WERI-Rb-1 (cell line): ENCODE measurements around the gene CMTM8.

Experiments
- DNase-seq: peaks from one replicate; pipeline ENCODE4 v3.0.0-alpha.2; 2020
- H3K27ac ChIP-seq: fragments of 250-450 bp; sonication (Bioruptor Pico); 2 replicates; pipeline ENCODE4 v1.5.1; 2020; ENCODE audit warnings: mild to moderate bottlenecking, moderate library complexity
- H3K27me3 ChIP-seq: fragments of 250-450 bp; sonication (Bioruptor Pico); 2 replicates; pipeline ENCODE4 v1.5.1; 2021; ENCODE audit warnings: mild to moderate bottlenecking, low read depth, moderate library complexity; ENCODE audit not compliant: insufficient read depth, severe bottlenecking
- H3K36me3 ChIP-seq: fragments of 250-450 bp; sonication (Bioruptor Pico); 2 replicates; pipeline ENCODE4 v1.5.1; 2020; ENCODE audit warnings: mild to moderate bottlenecking, moderate library complexity
- H3K4me3 ChIP-seq: 2 replicates; pipeline ENCODE4 v1.5.1; 2011; ENCODE audit warnings: low read depth, mild to moderate bottlenecking, control low read depth, low read length
- H3K9me3 ChIP-seq: fragments of 250-450 bp; sonication (Bioruptor Pico); 2 replicates; pipeline ENCODE4 v1.5.1; 2021; ENCODE audit warnings: mild to moderate bottlenecking, moderate library complexity; ENCODE audit not compliant: severe bottlenecking
- TF ChIP-seq, protein P1 (sequence below): IDR thresholded peaks from 2 replicates; pipeline ENCODE4 v1.5.1; 2011; ENCODE audit warnings: low read depth, mild to moderate bottlenecking, control low read depth, inconsistent platforms, low read length

CMTM8 gene

DNA sequence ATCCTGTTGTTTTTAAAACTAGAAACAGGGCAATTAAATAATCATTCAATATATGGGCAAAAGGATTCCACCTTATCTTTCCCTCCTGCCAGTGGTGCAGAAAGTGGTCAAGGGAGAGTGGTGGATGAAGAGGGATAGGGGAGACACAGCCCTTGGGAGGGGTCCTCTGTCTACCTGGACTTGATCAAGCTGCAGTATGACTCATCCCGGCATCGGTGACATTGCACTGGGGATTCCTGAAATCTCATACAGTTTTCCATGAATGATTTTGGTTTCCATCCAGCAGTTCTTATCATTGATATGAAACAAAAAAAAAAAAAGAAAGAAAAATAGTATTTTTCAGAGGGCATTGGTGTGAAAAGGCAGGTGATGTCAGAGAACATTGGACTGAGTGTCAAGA, 62.9 kb downstream of the CMTM8 start:
- no peaks in the 10 kb centered on the region for H3K36me3 ChIP-seq
- H3K4me3 ChIP-seq = no peak overlapping the region
- H3K27me3 ChIP-seq = no peaks in the 10 kb centered on the region
- TF ChIP-seq, protein P1, sequence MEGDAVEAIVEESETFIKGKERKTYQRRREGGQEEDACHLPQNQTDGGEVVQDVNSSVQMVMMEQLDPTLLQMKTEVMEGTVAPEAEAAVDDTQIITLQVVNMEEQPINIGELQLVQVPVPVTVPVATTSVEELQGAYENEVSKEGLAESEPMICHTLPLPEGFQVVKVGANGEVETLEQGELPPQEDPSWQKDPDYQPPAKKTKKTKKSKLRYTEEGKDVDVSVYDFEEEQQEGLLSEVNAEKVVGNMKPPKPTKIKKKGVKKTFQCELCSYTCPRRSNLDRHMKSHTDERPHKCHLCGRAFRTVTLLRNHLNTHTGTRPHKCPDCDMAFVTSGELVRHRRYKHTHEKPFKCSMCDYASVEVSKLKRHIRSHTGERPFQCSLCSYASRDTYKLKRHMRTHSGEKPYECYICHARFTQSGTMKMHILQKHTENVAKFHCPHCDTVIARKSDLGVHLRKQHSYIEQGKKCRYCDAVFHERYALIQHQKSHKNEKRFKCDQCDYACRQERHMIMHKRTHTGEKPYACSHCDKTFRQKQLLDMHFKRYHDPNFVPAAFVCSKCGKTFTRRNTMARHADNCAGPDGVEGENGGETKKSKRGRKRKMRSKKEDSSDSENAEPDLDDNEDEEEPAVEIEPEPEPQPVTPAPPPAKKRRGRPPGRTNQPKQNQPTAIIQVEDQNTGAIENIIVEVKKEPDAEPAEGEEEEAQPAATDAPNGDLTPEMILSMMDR = no peak
- H3K9me3 ChIP-seq = no peaks in the 10 kb centered on the region
- DNase-seq = no peak
- no peak overlapping the region for H3K27ac ChIP-seq

GRCh38 chr3:32302601-32303398, 64.3 kb downstream of the CMTM8 start:
- no peak overlapping the region for H3K27ac ChIP-seq
- no peak overlapping the region for H3K4me3 ChIP-seq
- TF ChIP-seq, protein P1 = no peak
- no peaks in the 10 kb centered on the region for H3K36me3 ChIP-seq
- H3K27me3 ChIP-seq = no peaks in the 10 kb centered on the region
- DNase-seq = no peak
- no peaks in the 10 kb centered on the region for H3K9me3 ChIP-seq

GRCh38 chr3:32303399-32303747, 64.9 kb downstream of the CMTM8 start:
- no peaks in the 10 kb centered on the region for H3K36me3 ChIP-seq
- no peak for DNase-seq

GRCh38 chr3:32303977-32304881, 65.7 kb downstream of the CMTM8 start:
- Histone ChIP-seq H3K27ac (no peak overlapping the region), H3K9me3 (no peaks in the 10 kb centered on the region), H3K36me3 (no peaks in the 10 kb centered on the region), H3K4me3 (no peak overlapping the region), H3K27me3 (no peaks in the 10 kb centered on the region)
- no peak for DNase-seq
- TF ChIP-seq, protein P1 = no peak

More at GRCh38 chr3:32303399-32303747, 64.9 kb downstream of the CMTM8 start:
- Histone ChIP-seq H3K27ac (no peak overlapping the region), H3K9me3 (no peaks in the 10 kb centered on the region), H3K27me3 (no peaks in the 10 kb centered on the region), H3K4me3 (no peak overlapping the region)
- TF ChIP-seq, protein P1 = no peak

- Histone ChIP-seq H3K36me3 (no peaks in the 10 kb centered on the region), H3K27me3 (no peaks in the 10 kb centered on the region), H3K27ac (no peak overlapping the region), H3K9me3 (no peaks in the 10 kb centered on the region), H3K4me3 (no peak overlapping the region)
- no peak for DNase-seq
- TF ChIP-seq, protein P1 = no peak
Measured at GRCh38 chr3:32305361-32305876, 66.9 kb downstream of the CMTM8 start.
